Fibroblast of skin of abdomen (primary cell): Measurements from ENCODE around the gene C1orf167.

ENCODE experiments used
- DNase-seq: peaks from one replicate; pipeline ENCODE4 v3.0.0-alpha.2; 2013

Gene C1orf167

DNA sequence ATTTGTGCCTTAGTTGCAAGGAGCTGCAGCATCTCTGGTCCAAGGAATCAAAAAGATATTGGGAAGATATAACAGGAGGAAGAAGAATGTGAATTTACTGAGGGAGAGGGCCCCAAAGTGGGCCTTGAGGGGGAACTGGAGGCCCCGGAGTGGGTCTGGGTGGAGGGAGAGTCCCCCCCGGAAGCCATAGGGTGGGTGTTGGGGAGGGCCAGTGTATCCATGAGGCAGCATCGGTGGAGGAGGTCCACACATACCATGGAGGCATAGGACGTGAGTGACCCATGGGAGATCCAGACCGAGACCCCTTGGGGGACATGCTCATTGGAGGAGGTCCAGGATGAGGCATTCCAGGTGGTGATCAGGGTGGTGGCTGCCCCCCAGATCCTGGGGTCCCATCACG is 708 bp upstream of the C1orf167 start:
- DNase-seq, result no peak

DNA sequence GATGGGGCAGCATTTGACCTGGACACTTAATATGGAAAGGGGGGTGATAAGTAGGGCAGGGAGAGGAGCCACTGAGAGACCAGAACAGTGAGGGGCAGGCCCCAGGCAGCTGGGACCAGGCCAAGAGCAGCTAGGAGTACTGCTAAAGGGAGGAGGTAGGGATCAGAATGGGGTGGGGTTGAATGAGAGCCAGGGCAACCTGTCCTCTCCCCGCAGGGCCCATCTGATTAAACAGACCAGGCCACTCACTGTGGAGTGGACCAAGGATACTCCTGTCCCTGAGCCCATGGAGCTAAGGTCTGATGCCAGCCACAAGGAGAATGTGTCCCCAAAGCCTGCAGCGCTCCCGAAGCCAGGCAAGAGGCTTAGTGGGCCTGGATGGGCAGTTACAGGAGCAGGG is 2.1 kb downstream of the C1orf167 start:
- no peak for DNase-seq

DNA sequence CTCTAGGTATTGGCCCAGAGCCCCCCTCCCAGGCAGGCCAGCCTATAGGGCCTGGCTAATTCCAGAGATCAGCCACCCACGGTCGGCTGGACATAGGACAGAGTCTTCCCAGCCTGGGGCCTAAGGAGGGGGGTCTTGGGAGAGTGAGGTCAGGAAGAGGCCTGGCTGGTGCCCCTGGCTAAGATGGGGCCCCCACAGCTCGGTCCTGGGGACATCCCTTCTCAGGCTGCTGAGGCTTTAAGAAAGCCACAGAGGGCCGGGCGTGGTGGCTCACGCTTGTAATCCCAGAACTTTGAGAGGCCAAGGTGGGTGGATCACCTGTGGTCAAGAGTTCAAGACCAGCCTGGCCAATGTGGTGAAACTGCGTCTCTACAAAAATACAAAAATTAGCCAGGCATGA is 2.5 kb downstream of the C1orf167 start:
- DNase-seq, result no peak

DNA sequence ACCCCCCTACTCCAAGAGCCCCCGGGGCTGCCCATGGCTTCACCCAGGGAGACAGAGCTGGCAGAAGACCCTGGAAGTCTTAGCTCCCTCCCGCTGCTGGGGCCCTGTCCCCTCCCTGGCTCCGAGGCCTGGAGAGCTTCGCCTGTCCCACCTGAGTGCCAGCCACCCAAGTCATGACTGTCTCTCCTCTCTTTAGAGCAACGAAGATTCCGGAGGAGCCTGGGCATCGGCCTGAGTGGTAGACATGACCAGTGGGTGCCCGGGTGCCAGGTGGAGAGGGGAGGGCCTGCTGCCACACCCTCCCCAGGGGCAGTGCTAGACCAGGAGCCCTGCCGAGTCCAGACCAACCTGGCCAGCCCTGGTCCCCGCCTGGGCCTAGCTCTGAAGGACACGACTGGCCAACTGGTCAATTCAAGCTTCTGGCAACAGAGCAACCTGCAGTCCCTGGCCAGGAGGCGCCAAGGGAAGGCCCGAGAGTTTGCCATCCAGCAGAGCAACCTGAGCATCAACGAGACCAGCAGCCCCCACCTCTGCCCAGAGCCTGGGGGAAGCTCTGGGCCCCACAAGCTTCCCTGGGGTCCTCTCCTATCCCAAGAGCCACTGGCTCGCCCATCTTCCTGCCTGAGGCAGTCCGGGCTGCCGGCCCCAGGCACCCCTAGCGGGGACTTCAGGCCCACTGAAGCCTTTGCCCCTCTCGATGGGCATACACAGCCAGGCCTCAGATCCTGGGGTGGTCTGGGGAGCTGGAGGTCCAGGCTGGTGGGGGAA is 3.9 kb downstream of the C1orf167 start:
- DNase-seq, result no peak

DNA sequence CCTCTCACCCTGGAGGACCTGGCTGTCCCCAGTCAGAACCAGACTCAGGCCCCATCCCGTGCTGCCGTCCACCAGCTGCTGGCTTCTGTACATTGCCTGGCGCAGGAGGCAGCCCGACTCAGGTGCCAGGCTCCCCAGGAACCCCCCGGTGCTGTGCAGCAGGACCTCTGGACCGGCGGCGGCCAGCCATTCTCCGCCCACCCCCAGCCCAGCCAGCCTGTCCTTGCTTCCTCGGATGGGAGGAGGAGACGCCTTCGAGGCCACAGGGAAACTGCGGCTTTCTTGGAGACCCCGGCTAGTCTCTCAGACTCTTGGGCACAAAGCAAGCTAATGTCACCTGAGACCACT is 4.4 kb downstream of the C1orf167 start:
- no peak for DNase-seq

DNA sequence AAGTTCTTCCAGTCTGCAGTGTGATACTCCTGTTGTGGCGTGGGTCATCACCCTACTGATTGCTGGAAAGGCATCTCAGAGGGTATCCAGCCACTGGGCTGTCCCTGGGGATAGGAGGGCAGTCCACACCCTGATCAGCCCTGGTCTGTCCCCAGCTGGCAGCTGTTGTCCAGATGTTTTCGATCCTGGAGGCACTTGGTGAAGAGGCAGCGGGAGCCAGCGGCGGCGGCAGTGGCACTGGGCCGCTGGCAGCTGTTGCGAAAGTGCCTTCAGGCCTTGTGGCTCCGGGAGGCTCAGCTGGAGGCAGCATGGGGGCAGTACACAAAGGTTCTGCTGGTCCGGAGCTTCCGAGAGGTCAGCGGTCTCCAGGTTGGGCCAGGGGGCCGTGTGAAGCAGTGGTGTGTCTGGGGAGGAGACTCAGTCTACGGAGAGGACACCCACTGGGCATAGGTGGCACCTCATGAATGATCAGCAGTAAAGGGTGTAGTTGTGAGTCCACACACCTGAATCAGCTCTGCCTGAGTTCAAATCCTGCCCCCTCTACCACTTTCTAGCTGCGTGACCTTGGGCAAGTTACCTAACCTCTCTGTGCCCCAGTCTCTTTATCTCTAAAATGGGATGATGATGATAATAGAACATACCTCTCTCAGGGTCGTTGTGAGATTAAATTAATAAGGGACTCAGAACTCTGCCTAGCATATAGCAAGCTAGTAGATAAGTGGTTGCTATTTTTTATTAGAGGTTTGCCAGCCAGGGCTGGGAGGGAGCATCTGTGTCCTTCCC is 6.1 kb downstream of the C1orf167 start:
- DNase-seq, result no peak

DNA sequence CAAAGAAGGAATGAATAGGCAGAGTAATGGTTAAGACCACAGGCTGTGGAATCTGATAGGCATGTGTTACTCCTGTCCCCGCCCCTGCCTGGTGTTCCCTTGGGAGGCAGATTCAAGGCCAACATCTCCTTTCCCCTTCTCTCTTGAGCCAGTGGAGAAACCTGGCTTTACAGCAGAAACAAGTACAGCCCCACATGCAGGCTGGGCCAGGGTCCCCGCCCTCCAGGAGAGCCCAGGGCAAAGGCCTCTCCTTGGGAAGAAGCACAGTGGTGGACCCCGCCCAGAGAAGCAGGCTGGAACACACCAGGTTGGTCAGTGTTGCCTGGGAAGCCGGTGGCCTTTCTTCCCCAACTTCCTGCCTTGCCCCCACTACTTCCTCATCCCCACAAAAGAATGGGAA is 6.8 kb downstream of the C1orf167 start:
- no peak for DNase-seq

DNA sequence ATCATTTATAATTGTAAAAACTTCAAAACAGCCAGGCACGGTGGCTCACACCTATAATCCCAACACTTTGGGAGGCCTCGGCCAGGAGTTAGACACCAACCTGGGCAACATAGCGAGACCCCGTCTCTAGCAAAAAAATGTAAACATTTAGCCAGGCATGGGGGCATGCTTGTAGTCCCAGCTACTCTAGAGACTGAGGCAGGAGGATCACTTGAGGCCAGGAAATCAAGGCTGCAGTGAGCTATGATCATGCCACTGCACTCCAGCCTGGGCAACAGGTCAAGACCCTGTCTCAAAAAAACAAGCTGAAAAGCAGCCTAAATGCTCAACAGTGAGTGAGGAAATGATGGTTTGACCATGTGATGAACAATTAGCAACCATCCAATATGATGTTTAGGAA is 7.3 kb downstream of the C1orf167 start:
- no peak for DNase-seq

DNA sequence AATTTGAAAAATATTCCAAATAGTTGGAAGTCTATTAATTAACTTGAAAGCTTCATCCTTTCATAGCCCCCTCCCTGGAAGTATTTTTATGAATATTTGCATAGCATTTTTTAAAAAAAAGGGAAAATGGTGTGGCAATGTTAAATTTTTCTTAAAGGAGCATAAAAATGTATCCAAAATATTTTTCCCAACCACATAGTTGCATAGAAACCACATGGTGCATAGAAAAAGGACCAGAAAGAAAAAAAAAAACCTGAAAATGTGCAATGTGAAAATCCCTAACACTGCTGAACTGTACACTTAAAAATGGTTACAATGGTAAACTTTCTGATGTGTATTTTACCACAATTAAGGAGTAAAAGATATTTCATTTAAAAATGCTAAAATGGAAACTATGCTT is 8.0 kb downstream of the C1orf167 start:
- peak; percentile 15 for DNase-seq

DNA sequence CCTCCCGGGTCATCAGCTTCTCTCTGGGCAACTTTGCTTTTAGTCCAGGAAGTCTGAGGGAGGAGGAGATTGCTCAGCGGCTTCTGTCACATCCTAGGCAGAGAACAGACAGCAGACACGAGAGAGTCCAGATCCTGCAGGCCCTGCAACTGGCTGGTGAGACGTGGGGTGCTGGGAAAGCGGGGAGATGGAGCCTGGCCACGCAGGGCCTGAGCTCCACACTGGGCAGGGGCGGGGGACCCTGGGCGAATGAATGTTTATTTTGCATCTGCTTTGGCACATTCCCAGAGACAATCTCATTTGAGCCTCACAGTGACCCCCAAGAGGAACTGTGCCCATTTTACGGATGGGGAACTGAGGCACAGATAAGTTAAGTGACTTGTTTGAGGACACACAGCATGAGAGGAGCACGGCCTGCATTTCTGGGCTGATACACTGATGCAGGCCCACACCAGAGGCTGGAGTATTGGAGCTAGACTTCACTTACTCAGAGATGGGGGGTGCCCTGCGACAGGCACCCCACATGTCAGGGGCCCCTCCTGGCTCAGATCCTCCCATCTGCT is 9.6 kb downstream of the C1orf167 start:
- no peak for DNase-seq

DNA sequence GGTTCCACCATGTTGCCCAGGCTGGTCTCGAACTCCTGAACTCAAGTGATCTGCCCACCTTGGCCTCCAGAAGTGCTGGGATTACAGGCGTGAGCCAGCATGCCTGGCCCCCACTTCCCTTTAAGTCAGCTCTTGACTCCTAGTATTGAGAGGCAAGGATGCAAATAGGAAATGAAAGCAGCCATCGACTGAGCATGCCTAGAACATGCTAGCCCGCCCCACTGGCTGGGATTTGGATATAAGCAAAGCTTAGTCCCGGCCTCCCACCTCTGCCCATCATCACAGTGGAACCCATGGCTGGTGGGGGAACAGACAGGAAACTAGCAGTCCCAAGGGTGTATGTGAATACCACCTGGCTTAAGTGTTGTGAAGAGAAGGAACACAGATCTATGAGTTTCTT is 10.5 kb downstream of the C1orf167 start:
- no peak for DNase-seq

DNA sequence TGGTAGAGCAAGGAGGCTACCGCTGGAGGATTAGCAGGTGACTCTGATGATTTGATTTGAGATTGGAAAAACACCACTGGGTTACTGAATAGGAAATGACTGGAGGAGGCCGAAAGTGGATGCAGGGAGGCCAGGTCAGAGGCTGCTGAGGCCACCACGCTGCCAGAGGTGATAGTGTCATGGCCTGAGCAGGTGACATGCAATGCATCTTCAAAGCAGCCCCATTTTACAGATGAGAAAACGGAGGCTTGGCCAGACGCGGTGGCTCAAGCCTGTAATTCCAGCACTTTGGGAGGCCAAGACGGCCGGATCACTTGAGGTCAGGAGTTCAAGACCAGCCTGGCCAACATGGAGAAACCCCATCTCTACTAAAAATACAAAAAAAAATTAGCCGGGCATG is 12.8 kb downstream of the C1orf167 start:
- no peak for DNase-seq

DNA sequence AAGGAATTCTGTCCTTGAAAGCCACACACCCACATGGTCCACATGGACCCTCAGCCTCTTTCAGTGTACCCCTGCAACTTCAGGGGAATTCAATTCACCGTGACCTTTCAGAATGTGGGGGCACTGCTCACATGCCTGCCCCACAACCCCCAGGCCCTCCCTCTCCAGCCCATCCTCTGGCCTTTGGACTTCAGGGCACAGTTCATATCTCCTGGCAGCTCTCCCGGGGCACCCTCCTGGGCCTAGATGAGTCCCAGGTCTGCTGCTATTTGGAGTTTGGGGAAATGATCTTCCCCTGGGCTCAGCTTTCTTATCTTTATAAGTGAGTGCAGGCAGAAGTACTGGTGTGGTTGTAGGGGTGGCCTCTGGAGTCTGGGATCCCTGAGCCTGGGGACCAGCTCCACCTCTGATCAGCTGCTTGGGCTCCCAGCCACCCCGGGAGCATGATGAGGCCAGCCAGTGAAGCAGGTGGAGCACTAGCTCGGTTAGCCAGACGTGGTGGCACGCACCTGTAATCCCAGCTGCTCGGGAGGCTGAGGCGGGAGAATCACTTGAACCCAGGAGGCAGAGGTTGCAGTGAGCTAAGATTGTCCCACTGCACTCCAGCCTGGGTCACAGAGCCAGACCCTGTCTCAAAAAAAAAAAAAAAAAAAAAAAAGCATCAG is 15.8 kb downstream of the C1orf167 start:
- DNase-seq, result no peak

DNA sequence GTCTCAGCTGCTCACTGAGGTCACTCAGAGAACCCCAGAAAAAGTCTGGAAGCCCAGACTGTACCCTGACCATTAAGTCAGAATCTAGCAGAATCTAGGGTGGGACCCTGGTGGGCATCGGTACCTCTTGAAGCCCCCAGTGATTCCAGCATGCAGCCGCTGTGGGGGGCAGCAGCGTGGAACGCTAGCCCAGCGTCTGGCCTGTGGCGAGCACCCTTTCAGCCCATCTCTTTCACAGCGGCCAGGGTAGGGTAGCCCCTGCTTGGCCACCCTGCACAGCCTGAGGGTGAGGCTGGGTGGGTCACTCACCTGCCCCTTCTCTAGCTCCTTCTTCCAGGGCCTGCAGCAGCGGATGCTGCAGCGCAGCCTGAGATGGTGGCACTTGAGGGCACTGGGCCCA is 16.3 kb downstream of the C1orf167 start:
- no peak for DNase-seq

DNA sequence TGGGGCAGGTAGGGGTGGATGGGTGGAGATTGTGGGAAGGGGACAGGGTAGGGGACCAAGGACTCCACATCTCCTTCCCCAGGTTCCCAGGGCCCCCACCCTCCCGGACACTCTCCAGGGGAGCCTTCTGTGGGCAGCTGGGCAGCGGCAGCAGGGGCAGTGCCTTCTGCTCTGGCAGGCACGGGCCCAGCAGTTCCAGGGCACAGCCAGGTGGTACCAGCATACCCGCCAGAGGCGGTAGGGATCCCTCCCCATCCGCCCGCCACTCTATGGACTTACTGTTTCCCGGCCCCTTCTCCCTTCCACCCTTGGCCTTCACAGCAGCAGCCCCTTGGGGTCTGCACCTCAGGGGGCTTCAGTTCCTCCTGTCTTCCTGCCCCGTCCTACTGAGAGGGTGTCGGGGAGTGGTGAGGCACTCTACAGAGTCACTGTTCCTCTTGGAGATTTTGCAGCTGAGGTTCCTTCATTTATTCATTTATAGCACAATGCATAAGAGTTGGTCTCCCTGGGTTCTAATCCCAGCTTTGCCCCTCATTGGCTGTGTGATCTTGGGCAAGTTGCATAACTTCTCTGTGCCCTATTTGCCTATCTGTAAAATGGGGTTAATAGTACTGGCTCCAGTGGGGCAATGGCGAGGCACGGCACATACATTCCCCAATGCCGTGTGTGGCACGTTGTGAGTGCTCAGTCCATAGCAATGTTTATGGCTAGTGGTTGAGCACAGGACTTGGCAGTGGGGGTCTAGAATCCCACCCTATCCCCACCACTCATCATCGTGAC is 17.0 kb downstream of the C1orf167 start:
- no peak for DNase-seq

DNA sequence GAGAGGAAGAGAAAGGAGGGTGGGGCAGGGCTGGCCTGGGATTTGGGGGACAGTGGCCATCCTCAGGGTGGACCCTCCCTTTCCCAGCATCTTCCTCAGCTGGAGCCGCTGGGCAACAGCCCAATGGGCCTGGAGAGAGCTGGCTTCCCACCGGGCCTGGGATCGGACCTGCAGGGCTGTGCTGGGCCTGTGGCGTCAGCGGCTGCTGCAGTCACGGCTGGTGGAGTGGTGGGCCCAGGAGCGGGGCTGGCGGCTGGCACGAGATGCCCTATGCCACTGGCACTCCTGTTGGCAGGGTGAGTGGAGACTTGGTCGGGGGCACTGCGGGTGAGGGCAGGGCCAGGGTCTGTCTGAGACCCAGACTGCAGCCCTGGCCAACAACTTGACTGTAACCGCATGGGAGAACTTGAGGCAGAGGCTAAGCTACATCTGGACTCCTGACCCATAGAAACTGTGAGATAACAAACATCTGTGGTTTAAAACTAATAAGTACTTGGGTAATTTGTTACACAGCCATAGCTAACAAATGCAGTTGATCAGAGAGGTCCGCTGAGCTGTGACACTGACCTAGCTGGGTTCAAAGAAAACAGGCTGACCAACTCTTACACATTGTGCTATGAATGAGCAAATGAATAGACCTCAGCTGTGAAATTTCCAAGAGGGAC is 17.9 kb downstream of the C1orf167 start:
- no peak for DNase-seq

DNA sequence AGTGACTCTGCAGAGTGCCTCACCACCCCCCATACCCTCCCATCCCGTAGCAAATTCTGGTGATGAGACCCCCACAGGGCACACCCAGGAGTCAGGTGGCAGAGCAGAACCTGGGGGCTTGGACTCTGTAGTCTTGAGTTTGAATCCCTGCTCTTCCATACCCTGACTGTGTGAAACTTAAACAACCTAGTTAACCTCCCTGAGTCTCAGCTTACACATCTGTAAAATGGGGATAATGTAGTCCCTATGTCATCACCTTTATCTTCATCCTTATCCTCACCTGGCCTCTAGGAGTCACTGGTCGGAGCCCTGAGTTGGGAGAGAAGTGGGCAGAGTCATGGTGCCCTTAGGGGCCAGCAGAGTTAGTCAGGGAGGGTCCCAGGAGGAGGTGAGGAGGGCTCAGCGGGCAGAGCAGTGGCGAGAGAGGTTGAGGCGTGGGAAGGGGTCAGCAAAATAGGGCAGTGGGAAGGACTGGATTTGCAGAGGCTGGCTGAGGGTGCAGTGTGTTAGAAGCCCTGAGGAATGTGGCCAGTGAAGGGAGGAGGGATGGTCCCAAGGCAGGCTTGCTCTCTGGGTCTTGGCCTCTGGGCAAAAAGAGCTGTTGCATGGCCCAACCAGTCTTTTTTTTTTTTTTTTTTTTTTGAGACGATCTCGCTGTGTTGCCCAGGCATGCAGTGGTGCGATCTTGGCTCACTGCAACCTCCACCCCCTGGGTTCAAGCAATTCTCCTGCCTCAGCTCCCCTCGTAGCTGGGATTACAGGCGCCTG is 18.6 kb downstream of the C1orf167 start:
- no peak for DNase-seq

DNA sequence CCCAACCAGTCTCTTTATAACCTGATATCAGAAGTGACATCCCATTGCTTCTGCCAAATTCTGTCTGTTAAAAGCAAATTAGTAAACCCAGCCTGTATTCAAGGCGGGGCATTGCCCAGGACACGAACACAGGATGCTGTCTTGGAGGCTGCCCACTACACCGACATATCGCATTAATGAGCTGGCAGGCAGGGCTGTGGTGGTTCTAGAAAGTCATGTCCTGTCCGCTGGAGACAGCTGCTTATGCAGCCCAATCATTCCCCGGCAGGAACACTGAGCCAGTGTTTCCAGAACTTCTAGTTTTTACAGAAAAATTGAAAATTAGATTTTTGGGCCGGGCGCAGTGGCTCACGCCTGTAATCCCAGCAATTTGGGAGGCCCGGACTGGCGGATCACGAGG is 19.3 kb downstream of the C1orf167 start:
- no peak for DNase-seq

DNA sequence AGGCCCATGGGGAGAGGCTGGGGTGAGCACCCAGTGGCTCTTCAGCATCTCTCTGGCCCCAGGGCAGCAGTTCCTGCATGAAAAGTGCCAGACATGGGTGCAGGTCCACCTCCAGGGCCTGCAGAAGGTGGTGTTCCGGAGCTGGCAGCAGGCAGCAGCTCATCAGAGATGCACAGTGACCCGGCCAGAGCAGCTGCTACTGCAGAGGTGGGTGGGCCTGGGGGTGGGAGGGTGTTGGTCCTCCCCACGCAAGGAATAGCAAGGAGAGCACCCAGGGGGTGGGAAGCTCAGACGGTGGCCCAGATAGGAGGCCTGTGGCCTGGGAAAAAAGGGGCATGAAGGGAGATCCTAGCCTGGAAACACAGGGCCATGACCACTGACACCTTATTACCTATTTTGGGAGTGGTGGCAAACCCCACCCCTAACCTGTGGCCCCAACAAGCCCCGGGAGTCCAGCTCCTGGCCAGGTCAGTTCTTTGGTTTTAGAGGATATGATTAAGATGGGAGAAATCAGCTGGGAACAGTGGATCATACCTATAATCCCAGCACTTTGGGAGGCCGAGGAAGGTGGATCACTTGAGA is 20.2 kb downstream of the C1orf167 start:
- DNase-seq, result no peak

DNA sequence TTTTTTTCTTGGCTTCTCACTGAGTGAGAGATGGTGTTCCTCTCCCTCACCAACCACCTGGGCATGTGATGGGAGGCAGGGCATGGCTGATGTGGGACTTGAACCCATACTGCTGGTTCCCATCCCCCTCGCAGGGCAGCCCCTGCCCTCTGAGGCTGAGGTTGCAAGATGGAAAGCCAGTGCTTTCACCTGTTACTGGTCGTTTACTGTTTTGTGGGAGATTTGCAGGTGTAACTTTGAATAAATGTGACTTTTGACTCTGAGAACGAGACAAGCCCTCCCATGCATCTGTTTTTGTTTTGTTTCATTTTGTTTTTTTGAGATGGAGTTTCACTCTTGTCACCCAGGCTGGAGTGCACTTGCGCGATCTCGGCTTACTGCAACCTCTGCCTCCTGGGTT is 21.6 kb downstream of the C1orf167 start:
- DNase-seq, result no peak
